GM12891 (cell line): ENCODE results near the gene ALDH8A1.

Experiments used
- PAX5 ChIP-seq: IDR thresholded peaks from 2 replicates; pipeline ENCODE4 v1.6.1; 2011; ENCODE audit warnings: low read length, moderate library complexity, mild to moderate bottlenecking; ENCODE audit not compliant: insufficient read depth, severe bottlenecking
- POLR2A ChIP-seq: IDR thresholded peaks from 2 replicates; pipeline ENCODE4 v1.6.1; 2011; ENCODE audit warnings: low read depth, low read length, control low read depth
- POLR2AphosphoS5 ChIP-seq: IDR thresholded peaks from 2 replicates; pipeline ENCODE4 v1.6.1; 2011; ENCODE audit warnings: low read depth, low read length, control low read depth
- POU2F2 ChIP-seq: IDR thresholded peaks from 2 replicates; pipeline ENCODE4 v1.6.1; 2011; ENCODE audit warnings: low read depth, mild to moderate bottlenecking, control low read depth, low read length, moderate library complexity
- SPI1 ChIP-seq: IDR thresholded peaks from 2 replicates; pipeline ENCODE4 v1.6.1; 2011; ENCODE audit warnings: low read depth, low read length, control low read depth
- TAF1 ChIP-seq: IDR thresholded peaks from 2 replicates; pipeline ENCODE4 v1.6.1; 2011; ENCODE audit warnings: low read depth, low read length, control low read depth

DNA sequence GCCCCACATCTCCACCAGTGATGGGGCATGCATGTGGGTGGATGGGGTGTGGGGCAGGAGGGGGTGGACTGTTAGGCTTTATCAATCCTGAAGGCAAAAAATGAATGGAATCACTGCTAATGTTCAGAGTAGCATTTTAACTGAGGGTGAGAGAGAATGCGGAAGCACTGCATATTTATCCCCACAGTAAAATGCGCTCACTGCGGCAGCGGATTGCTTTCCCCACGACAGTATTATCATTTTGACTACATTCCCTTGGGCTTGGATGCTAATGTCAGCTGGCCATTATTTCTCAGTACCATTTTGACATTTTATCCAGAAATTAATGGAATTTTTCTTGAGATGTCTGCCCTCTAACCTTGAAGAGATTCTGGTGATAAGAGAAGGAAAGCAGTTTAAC, 13.4 kb downstream of the ALDH8A1 start:
- TF ChIP-seq POLR2AphosphoS5 (no peak), SPI1 (no peak), TAF1 (no peak), POLR2A (no peak), POU2F2 (no peak), PAX5 (no peak)
